ENCODE data around the gene TNNI3K. TPM values are rescaled to one million over a fixed set of nuclear protein-coding genes. Genes with fewer than 3 reads are reported as not detected.

The TNNI3K gene
- polyA plus RNA-seq, 1 of the 3 experiments (the other 2 are of a cell fraction), result 0.31 TPM

GRCh38 chr1:74215229-74215628 is 20.0 kb upstream of the TNNI3K start:
- no peak overlapping the region for H3K27ac ChIP-seq (ENCODE audit: low read depth in 2 of 2, low read length in 1 of 2)
- no peaks in the 10 kb centered on the region for H3K27me3 ChIP-seq (ENCODE audit: insufficient read depth)
- H3K4me1 ChIP-seq (ENCODE audit: control insufficient read depth in 1 of 2, insufficient read depth in 2 of 2, low read depth in 1 of 2, low read length in 1 of 2), result no peaks in the 10 kb centered on the region; a peak in 1 of 4 replicates
- DNase-seq, result no peak
- no peaks in the 10 kb centered on the region for H3K9me3 ChIP-seq
- H3K4me2 ChIP-seq, result no peak overlapping the region
- no peak overlapping the region for H3K9ac ChIP-seq
- TF ChIP-seq RCOR1 (IDR thresholded peaks at IDR 0.05; ENCODE audit: low read length) (no peak), SMC3 (IDR thresholded peaks at IDR 0.05; ENCODE audit: low read depth, low read length) (no peak), NRF1 (IDR thresholded peaks at IDR 0.05; ENCODE audit: low read depth, low read length) (no peak), MEF2A (IDR thresholded peaks at IDR 0.05; ENCODE audit: borderline replicate concordance, low read depth) (no peak), CHD2 (IDR thresholded peaks at IDR 0.05; ENCODE audit: low read length, partially characterized antibody) (no peak), RXRA (IDR thresholded peaks at IDR 0.05; ENCODE audit: borderline replicate concordance, low read depth) (no peak), GABPA (IDR thresholded peaks at IDR 0.05; ENCODE audit: low read depth) (no peak), JUND (IDR thresholded peaks at IDR 0.05) (no peak), ELF1 (IDR thresholded peaks at IDR 0.05) (no peak), FOSL2 (IDR thresholded peaks at IDR 0.05; ENCODE audit: borderline replicate concordance, low read depth) (no peak)
- TF ChIP-seq, protein P1, sequence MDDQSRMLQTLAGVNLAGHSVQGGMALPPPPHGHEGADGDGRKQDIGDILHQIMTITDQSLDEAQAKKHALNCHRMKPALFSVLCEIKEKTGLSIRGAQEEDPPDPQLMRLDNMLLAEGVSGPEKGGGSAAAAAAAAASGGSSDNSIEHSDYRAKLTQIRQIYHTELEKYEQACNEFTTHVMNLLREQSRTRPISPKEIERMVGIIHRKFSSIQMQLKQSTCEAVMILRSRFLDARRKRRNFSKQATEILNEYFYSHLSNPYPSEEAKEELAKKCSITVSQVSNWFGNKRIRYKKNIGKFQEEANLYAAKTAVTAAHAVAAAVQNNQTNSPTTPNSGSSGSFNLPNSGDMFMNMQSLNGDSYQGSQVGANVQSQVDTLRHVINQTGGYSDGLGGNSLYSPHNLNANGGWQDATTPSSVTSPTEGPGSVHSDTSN (IDR thresholded peaks at IDR 0.05), result no peak
- TF ChIP-seq, protein P2, sequence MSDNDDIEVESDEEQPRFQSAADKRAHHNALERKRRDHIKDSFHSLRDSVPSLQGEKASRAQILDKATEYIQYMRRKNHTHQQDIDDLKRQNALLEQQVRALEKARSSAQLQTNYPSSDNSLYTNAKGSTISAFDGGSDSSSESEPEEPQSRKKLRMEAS (IDR thresholded peaks at IDR 0.05; ENCODE audit: low read depth), result no peak
- H2AFZ ChIP-seq (ENCODE audit: low read depth), result no peak overlapping the region
- no peaks in the 10 kb centered on the region for H3F3A ChIP-seq (replicated peaks; ENCODE audit: insufficient read depth)
- H3K36me3 ChIP-seq (replicated peaks in 1 of 2; ENCODE audit: control insufficient read depth in 1 of 2, insufficient read depth in 2 of 2, low read length in 1 of 2), result no peaks in the 10 kb centered on the region
- POLR2A ChIA-PET, result no interaction called here
- H3K9me2 ChIP-seq, result no peaks in the 10 kb centered on the region
- no peak overlapping the region for H3K4me3 ChIP-seq (ENCODE audit: low read depth in 2 of 2, low read length in 1 of 2)
- CTCF ChIA-PET, result interaction anchor here (1.2 kb wide), 1 partner anchor 35 kb away, joined by 3 read pairs; no protein-coding TSS in a partner anchor
- H3K79me2 ChIP-seq (ENCODE audit: insufficient read depth), result no peaks in the 10 kb centered on the region
- WGBS (ENCODE audit: low lambda C conversion rate), result 92% methylated on average over 1 of the region's 1 CpG
- H4K20me1 ChIP-seq (ENCODE audit: insufficient read depth), result no peaks in the 10 kb centered on the region

GRCh38 chr1:74222701-74223100 is 12.5 kb upstream of the TNNI3K start:
- no peak for DNase-seq
- 90% methylated on average over 5 of the region's 5 CpGs for WGBS (ENCODE audit: low lambda C conversion rate)
- Histone ChIP-seq H3K9ac (no peak overlapping the region), H3K27ac (ENCODE audit: low read depth in 2 of 2, low read length in 1 of 2) (no peak overlapping the region), H3K4me2 (no peak overlapping the region), H2AFZ (ENCODE audit: low read depth) (no peak overlapping the region), H3K79me2 (ENCODE audit: insufficient read depth) (no peaks in the 10 kb centered on the region), H3F3A (replicated peaks; ENCODE audit: insufficient read depth) (no peaks in the 10 kb centered on the region), H3K9me2 (no peaks in the 10 kb centered on the region), H3K9me3 (no peaks in the 10 kb centered on the region), H3K27me3 (ENCODE audit: insufficient read depth) (no peaks in the 10 kb centered on the region), H3K4me1 (ENCODE audit: control insufficient read depth in 1 of 2, insufficient read depth in 2 of 2, low read depth in 1 of 2, low read length in 1 of 2) (no peaks in the 10 kb centered on the region; a peak in 1 of 4 replicates), H3K4me3 (ENCODE audit: low read depth in 2 of 2, low read length in 1 of 2) (no peak overlapping the region), H4K20me1 (ENCODE audit: insufficient read depth) (no peaks in the 10 kb centered on the region), H3K36me3 (replicated peaks in 1 of 2; ENCODE audit: control insufficient read depth in 1 of 2, insufficient read depth in 2 of 2, low read length in 1 of 2) (no peaks in the 10 kb centered on the region)
- TF ChIP-seq, protein P2 (IDR thresholded peaks at IDR 0.05; ENCODE audit: low read depth), result no peak
- no peak for TF ChIP-seq EP300 (IDR thresholded peaks at IDR 0.05; ENCODE audit: borderline replicate concordance in 1 of 2, low read depth in 1 of 2, low read length in 1 of 2)
- TF ChIP-seq EZH2phosphoT487 (IDR thresholded peaks at IDR 0.05; ENCODE audit: borderline replicate concordance, low read depth), result no peak
- POLR2A ChIA-PET, result no interaction called here
- CTCF ChIA-PET, result interaction anchor here (1.0 kb wide), 1 partner anchor 466 kb away, joined by 3 read pairs; no protein-coding TSS in a partner anchor

Measured in SK-N-SH (cell line).